ENCODE results near the gene FAM89B. TPM values are rescaled to one million over a fixed set of nuclear protein-coding genes. Genes with fewer than 3 reads are reported as not detected.

The FAM89B gene
- total RNA-seq, 1 experiment from 2014 or later = 102 TPM

GRCh38 chr11:65619281-65619928 is 47.1 kb downstream of the FAM89B start:
- no peak overlapping the region for H3K27ac ChIP-seq (ENCODE audit: low read length)
- no peaks in the 10 kb centered on the region for H3K27me3 ChIP-seq (ENCODE audit: control insufficient read depth, insufficient read depth, low read length)
- no TSS peak for BruUV-seq (replicated peaks)
- in situ Hi-C loops (cut with HindIII; ENCODE audit: low pct_unique_long_range_greater_than_20kb, low sequenced_read_pairs) (no loop called here), intact Hi-C loops (cut with micrococcal nuclease; ENCODE audit: unreplicated experiment) (no loop called here)
- POLR2A ChIA-PET = no interaction called here
- TF ChIP-seq TCF7L2 (IDR thresholded peaks at IDR 0.05; ENCODE audit: low read depth, low read length) (no peak), CTCF (IDR thresholded peaks at IDR 0.05) (no peak), POLR2AphosphoS5 (IDR thresholded peaks at IDR 0.05; ENCODE audit: low read depth, low read length) (no peak; the same call in 1 of the 2 replicates), SIN3A (IDR thresholded peaks at IDR 0.05; ENCODE audit: borderline replicate concordance, insufficient read depth, low read depth, low read length) (no peak), REST (IDR thresholded peaks at IDR 0.05; ENCODE audit: insufficient read depth in 1 of 2, low read depth in 2 of 2, low read length in 1 of 2) (no peak)
- CTCF ChIA-PET = no interaction called here
- H3K36me3 ChIP-seq (ENCODE audit: control insufficient read depth, insufficient read depth, low read length) = peaks cover 19% of the 10 kb centered on the region
- peaks cover 11% of the 10 kb centered on the region for H3K4me1 ChIP-seq (ENCODE audit: control insufficient read depth, insufficient read depth, low read length)
- no peaks in the 10 kb centered on the region for H3K9me3 ChIP-seq (ENCODE audit: control insufficient read depth, insufficient read depth, low read depth, low read length)
- DNase-seq (ENCODE audit: low read depth, low spot score) (no peak), ATAC-seq (no peak)
- H3K4me3 ChIP-seq (ENCODE audit: low read depth in 2 of 2, low read length in 2 of 2) = no peak overlapping the region

- CTCF ChIA-PET = no interaction called here
- POLR2A ChIA-PET = no interaction called here
- no peak for ATAC-seq
Measured at GRCh38 chr11:65620666-65621065, 48.3 kb downstream of the FAM89B start.

More at GRCh38 chr11:65620666-65621065, 48.3 kb downstream of the FAM89B start:
- in situ Hi-C loops (cut with HindIII; ENCODE audit: low pct_unique_long_range_greater_than_20kb, low sequenced_read_pairs) (no loop called here), intact Hi-C loops (cut with micrococcal nuclease; ENCODE audit: unreplicated experiment) (no loop called here)
- Histone ChIP-seq H3K27ac (ENCODE audit: low read length) (no peak overlapping the region), H3K4me3 (ENCODE audit: low read depth in 2 of 2, low read length in 2 of 2) (no peak overlapping the region), H3K36me3 (ENCODE audit: control insufficient read depth, insufficient read depth, low read length) (peaks cover 19% of the 10 kb centered on the region), H3K9me3 (ENCODE audit: control insufficient read depth, insufficient read depth, low read depth, low read length) (no peaks in the 10 kb centered on the region), H3K4me1 (ENCODE audit: control insufficient read depth, insufficient read depth, low read length) (peaks cover 11% of the 10 kb centered on the region), H3K27me3 (ENCODE audit: control insufficient read depth, insufficient read depth, low read length) (no peaks in the 10 kb centered on the region)
- TF ChIP-seq SIN3A (IDR thresholded peaks at IDR 0.05; ENCODE audit: borderline replicate concordance, insufficient read depth, low read depth, low read length) (no peak), TCF7L2 (IDR thresholded peaks at IDR 0.05; ENCODE audit: low read depth, low read length) (no peak), REST (IDR thresholded peaks at IDR 0.05; ENCODE audit: insufficient read depth in 1 of 2, low read depth in 2 of 2, low read length in 1 of 2) (no peak), POLR2AphosphoS5 (IDR thresholded peaks at IDR 0.05; ENCODE audit: low read depth, low read length) (no peak), CTCF (IDR thresholded peaks at IDR 0.05) (no peak)
- no TSS peak for BruUV-seq (replicated peaks)
- DNase-seq (ENCODE audit: low read depth, low spot score) = no peak
